Measurements from ENCODE around the gene ARHGDIB. TPM values are rescaled to one million over a fixed set of nuclear protein-coding genes. Genes with fewer than 3 reads are reported as not detected.

ARHGDIB gene
- total RNA-seq, 1 donor from 2014 or later, result 50.6 TPM

DNA sequence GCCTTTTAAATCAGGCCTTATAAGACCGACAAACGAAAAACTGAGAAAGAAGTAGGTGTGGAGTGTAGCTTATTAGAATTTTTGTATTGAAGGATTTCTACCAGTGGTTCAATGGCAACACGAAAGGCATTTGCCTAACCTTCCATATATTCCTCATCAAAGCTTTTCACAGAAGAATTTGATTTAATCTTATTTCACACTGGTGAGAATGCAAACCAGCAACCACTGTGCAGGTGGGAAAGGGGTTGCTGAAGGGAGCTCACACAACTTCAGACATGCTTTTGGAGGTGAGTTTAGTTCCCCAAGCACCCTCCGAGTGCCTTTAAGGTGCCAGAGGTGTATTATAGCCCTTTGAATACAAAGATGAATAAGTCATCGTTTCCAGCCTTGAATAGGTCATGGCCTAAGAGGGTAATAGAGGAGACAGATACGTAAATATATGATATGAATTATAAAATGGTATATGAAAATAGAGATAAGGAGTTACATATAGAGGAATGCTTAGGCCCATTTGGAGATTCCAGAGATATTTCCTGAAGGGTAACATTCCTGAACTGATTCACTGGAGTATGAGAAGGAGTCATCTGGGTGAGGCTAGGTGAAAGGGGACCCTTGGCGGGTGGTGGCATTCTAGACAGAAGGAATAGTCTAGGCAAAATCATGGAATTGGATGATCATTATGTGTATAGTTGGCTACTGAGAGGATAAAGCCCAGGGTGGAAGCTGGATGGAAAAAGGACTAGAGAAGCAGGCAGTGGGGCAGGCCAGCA is 29.4 kb downstream of the ARHGDIB start:
- TF ChIP-seq, protein P1, sequence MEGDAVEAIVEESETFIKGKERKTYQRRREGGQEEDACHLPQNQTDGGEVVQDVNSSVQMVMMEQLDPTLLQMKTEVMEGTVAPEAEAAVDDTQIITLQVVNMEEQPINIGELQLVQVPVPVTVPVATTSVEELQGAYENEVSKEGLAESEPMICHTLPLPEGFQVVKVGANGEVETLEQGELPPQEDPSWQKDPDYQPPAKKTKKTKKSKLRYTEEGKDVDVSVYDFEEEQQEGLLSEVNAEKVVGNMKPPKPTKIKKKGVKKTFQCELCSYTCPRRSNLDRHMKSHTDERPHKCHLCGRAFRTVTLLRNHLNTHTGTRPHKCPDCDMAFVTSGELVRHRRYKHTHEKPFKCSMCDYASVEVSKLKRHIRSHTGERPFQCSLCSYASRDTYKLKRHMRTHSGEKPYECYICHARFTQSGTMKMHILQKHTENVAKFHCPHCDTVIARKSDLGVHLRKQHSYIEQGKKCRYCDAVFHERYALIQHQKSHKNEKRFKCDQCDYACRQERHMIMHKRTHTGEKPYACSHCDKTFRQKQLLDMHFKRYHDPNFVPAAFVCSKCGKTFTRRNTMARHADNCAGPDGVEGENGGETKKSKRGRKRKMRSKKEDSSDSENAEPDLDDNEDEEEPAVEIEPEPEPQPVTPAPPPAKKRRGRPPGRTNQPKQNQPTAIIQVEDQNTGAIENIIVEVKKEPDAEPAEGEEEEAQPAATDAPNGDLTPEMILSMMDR (IDR thresholded peaks at IDR 0.05; ENCODE audit: borderline replicate concordance), result no peak
- intact Hi-C loops (cut with micrococcal nuclease), result no loop called here
- Histone ChIP-seq H3K27ac (replicated peaks) (no peak overlapping the region), H3K36me3 (no peaks in the 10 kb centered on the region), H3K27me3 (ENCODE audit: low read depth) (no peaks in the 10 kb centered on the region), H3K4me3 (no peak overlapping the region), H3K9me3 (replicated peaks) (no peaks in the 10 kb centered on the region), H3K4me1 (peaks cover 18% of the 10 kb centered on the region)
- no peak for DNase-seq

DNA sequence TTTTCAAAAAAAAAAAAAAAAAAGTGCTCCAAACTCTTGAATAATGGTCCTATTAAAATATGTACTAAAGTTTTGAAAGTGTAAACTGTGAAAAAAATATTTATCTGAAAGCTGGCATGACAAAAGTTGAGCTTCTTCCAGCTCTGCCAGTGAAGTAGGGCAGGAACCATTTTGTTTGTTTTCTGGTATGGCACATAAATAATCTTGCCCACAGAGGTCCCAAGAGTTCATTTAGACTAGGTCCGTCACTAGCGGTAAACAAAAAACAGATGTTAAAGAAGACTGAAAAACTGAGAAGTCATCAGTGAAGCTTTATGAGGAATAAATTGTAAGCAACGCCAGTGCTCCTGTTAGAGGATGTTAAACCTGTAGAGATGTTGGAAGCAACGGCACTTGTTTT is 30.0 kb downstream of the ARHGDIB start:
- Histone ChIP-seq H3K4me3 (no peak overlapping the region), H3K9me3 (replicated peaks) (no peaks in the 10 kb centered on the region), H3K27ac (replicated peaks) (no peak overlapping the region), H3K36me3 (no peaks in the 10 kb centered on the region), H3K4me1 (peaks cover 18% of the 10 kb centered on the region), H3K27me3 (ENCODE audit: low read depth) (no peaks in the 10 kb centered on the region)
- intact Hi-C loops (cut with micrococcal nuclease), result no loop called here
- no peak for DNase-seq
- TF ChIP-seq, protein P1 (IDR thresholded peaks at IDR 0.05; ENCODE audit: borderline replicate concordance), result no peak

DNA sequence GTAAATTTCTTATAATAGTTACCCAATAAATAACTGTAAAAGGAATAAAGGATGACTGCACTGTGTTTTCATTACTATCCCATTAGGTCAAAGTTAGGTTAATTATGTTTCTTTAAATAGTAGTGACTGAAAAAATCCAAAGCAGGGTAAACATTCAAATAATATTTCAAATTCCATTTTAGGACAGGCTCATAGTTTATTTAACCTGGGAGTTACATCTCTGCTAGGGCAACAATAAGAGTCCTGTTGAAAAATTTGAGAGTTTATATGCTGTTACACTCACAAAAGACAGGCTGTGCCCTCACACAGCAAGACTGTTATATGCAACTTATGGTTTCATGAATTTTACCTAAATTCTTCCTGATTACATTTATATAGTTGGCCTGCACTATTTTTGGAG is 31.1 kb downstream of the ARHGDIB start:
- intact Hi-C loops (cut with micrococcal nuclease), result no loop called here
- no peak overlapping the region for H3K27ac ChIP-seq (replicated peaks)
- no peaks in the 10 kb centered on the region for H3K36me3 ChIP-seq

GRCh38 chr12:14928931-14929330 is 32.5 kb downstream of the ARHGDIB start:
- Histone ChIP-seq H3K9me3 (replicated peaks) (no peaks in the 10 kb centered on the region), H3K4me1 (peaks cover 18% of the 10 kb centered on the region), H3K4me3 (no peak overlapping the region), H3K36me3 (no peaks in the 10 kb centered on the region), H3K27me3 (ENCODE audit: low read depth) (no peaks in the 10 kb centered on the region), H3K27ac (replicated peaks) (peak overlapping the region; percentile 23)
- intact Hi-C loops (cut with micrococcal nuclease), result no loop called here
- TF ChIP-seq, protein P1 (IDR thresholded peaks at IDR 0.05; ENCODE audit: borderline replicate concordance), result no peak
- DNase-seq, result no peak

More for the DNA sequence above, 31.1 kb downstream of the ARHGDIB start:
- TF ChIP-seq, protein P1 (IDR thresholded peaks at IDR 0.05; ENCODE audit: borderline replicate concordance), result no peak
- Histone ChIP-seq H3K9me3 (replicated peaks) (no peaks in the 10 kb centered on the region), H3K27me3 (ENCODE audit: low read depth) (no peaks in the 10 kb centered on the region), H3K4me1 (peaks cover 18% of the 10 kb centered on the region), H3K4me3 (no peak overlapping the region)
- no peak for DNase-seq

- TF ChIP-seq, protein P1 (IDR thresholded peaks at IDR 0.05; ENCODE audit: borderline replicate concordance), result no peak
- DNase-seq, result no peak
- no peaks in the 10 kb centered on the region for H3K27me3 ChIP-seq (ENCODE audit: low read depth)
- H3K27ac ChIP-seq (replicated peaks), result no peak overlapping the region
- H3K36me3 ChIP-seq, result no peaks in the 10 kb centered on the region
- peaks cover 18% of the 10 kb centered on the region for H3K4me1 ChIP-seq
- no peaks in the 10 kb centered on the region for H3K9me3 ChIP-seq (replicated peaks)
- intact Hi-C loops (cut with micrococcal nuclease), result no loop called here
- H3K4me3 ChIP-seq, result no peak overlapping the region
Measured at GRCh38 chr12:14927267-14927666, 34.1 kb downstream of the ARHGDIB start.
